Panc1 (cell line): ENCODE data around the gene STK4. TPM values are rescaled to one million over a fixed set of nuclear protein-coding genes. Genes with fewer than 3 reads are reported as not detected.

Source experiments
- ATAC-seq: fragments of 200-7000 bp; cut with Tn5 transposase; 2 replicates; pipeline ENCODE4 v1.9.1; 2020; ENCODE audit warnings: mild to moderate bottlenecking, moderate library complexity
- BruUV-seq: library from RNA; stranded (reverse); fragments of 400-500 nt; replicated peaks from 2 replicates; lab custom pipeline; 2021; lab: Mats Ljungman, UMichigan
- CTCF ChIA-PET: fragments of 300-600 bp; sonication (Branson Sonifier 250); formaldehyde crosslinking; loops from one replicate; lab custom pipeline; 2022; ENCODE audit warnings: antibody characterized with exemption; lab: Charles Lee
- POLR2A ChIA-PET: fragments of 300-600 bp; sonication (Branson Sonifier 250); formaldehyde crosslinking; loops from one replicate; lab custom pipeline; 2022; ENCODE audit warnings: antibody characterized with exemption; lab: Charles Lee
- DNase-seq: peaks from one replicate; pipeline ENCODE4 v3.0.0-alpha.2; 2010; ENCODE audit warnings: low read depth, low spot score
- H3K27ac ChIP-seq: 2 replicates; pipeline ENCODE4 v1.5.1; 2011; ENCODE audit warnings: mild to moderate bottlenecking, low read length, inconsistent platforms
- H3K27me3 ChIP-seq: fragments of 200-500 bp; sonication (Bioruptor generic); 2 replicates; pipeline ENCODE4 v1.6.0; 2014; ENCODE audit warnings: low read length, inconsistent platforms; ENCODE audit not compliant: control insufficient read depth, insufficient read depth
- H3K36me3 ChIP-seq: fragments of 200-500 bp; sonication (Bioruptor generic); 2 replicates; pipeline ENCODE4 v1.5.1; 2014; ENCODE audit warnings: inconsistent platforms, mild to moderate bottlenecking, low read length, moderate library complexity; ENCODE audit not compliant: control insufficient read depth, insufficient read depth
- H3K4me1 ChIP-seq: 2 replicates; pipeline ENCODE4 v1.5.1; 2011; ENCODE audit warnings: inconsistent platforms, mild to moderate bottlenecking, low read length, moderate library complexity; ENCODE audit not compliant: control insufficient read depth, insufficient read depth
- H3K4me3 ChIP-seq, 2 experiments: 2 replicates each; pipeline ENCODE4 v1.5.1; 2011 to 2012; ENCODE audit warnings: low read depth in 2 of 2, low read length in 2 of 2, mild to moderate bottlenecking in 2 of 2, inconsistent platforms in 1 of 2, moderate library complexity in 1 of 2
- H3K9me3 ChIP-seq: fragments of 200-500 bp; sonication (Bioruptor generic); 2 replicates; pipeline ENCODE4 v1.5.1; 2014; ENCODE audit warnings: low read depth, mild to moderate bottlenecking, inconsistent platforms, low read length, moderate library complexity; ENCODE audit not compliant: control insufficient read depth, insufficient read depth
- CTCF ChIP-seq: fragments of 450-650 bp; IDR thresholded peaks from 2 replicates; pipeline ENCODE4 v1.5.1; 2017; ENCODE audit warnings: mild to moderate bottlenecking
- POLR2AphosphoS5 ChIP-seq: IDR thresholded peaks from 2 replicates; pipeline ENCODE4 v1.6.1; 2012; ENCODE audit warnings: mild to moderate bottlenecking, low read depth, low read length, moderate library complexity
- SIN3A ChIP-seq: IDR thresholded peaks from 2 replicates; pipeline ENCODE4 v1.6.1; 2012; ENCODE audit warnings: low read depth, mild to moderate bottlenecking, low read length, moderate library complexity, borderline replicate concordance; ENCODE audit not compliant: insufficient read depth
- TCF7L2 ChIP-seq: IDR thresholded peaks from 2 replicates; pipeline ENCODE4 v1.6.1; 2011; ENCODE audit warnings: mild to moderate bottlenecking, low read depth, low read length, inconsistent platforms
- in situ Hi-C: cut with HindIII; loops from 2 replicates; pipeline ENCODE4 v1.10.0; 2016; ENCODE audit warnings: low sequenced_read_pairs, low pct_unique_long_range_greater_than_20kb
- intact Hi-C: fragments of 100-400 bp; cut with micrococcal nuclease; formaldehyde crosslinking; loops from one replicate; pipeline ENCODE4 v1.10.0; 2022; ENCODE audit not compliant: unreplicated experiment
- total RNA-seq: library from RNA; stranded (reverse); gene quantifications from one replicate; pipeline ENCODE4 v1.2.1, GENCODE V29; 2021; ENCODE audit not compliant: unreplicated experiment
- TF ChIP-seq, protein P1 (sequence below), 2 experiments: IDR thresholded peaks; 2 replicates each; pipeline ENCODE4 v1.6.1; 2011 to 2012; ENCODE audit warnings: low read depth in 2 of 2, control low read depth in 1 of 2, low read length in 1 of 2, mild to moderate bottlenecking in 1 of 2, moderate library complexity in 1 of 2; ENCODE audit not compliant: insufficient read depth in 1 of 2

Gene STK4
- total RNA-seq, 1 experiment from 2014 or later: 50.2 TPM

- TF ChIP-seq CTCF (no peak), SIN3A (no peak), TCF7L2 (no peak), POLR2AphosphoS5 (no peak)
- TF ChIP-seq, protein P1, sequence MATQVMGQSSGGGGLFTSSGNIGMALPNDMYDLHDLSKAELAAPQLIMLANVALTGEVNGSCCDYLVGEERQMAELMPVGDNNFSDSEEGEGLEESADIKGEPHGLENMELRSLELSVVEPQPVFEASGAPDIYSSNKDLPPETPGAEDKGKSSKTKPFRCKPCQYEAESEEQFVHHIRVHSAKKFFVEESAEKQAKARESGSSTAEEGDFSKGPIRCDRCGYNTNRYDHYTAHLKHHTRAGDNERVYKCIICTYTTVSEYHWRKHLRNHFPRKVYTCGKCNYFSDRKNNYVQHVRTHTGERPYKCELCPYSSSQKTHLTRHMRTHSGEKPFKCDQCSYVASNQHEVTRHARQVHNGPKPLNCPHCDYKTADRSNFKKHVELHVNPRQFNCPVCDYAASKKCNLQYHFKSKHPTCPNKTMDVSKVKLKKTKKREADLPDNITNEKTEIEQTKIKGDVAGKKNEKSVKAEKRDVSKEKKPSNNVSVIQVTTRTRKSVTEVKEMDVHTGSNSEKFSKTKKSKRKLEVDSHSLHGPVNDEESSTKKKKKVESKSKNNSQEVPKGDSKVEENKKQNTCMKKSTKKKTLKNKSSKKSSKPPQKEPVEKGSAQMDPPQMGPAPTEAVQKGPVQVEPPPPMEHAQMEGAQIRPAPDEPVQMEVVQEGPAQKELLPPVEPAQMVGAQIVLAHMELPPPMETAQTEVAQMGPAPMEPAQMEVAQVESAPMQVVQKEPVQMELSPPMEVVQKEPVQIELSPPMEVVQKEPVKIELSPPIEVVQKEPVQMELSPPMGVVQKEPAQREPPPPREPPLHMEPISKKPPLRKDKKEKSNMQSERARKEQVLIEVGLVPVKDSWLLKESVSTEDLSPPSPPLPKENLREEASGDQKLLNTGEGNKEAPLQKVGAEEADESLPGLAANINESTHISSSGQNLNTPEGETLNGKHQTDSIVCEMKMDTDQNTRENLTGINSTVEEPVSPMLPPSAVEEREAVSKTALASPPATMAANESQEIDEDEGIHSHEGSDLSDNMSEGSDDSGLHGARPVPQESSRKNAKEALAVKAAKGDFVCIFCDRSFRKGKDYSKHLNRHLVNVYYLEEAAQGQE (IDR thresholded peaks at IDR 0.05; ENCODE audit: insufficient read depth in 1 of 2, low read depth in 2 of 2, low read length in 1 of 2): no peak
- intact Hi-C loops: no loop called here
- ATAC-seq (no peak), DNase-seq (no peak)
- CTCF ChIA-PET: interaction anchor here (0.7 kb wide), 1 partner anchor 232 kb away, joined by 6 read pairs; no protein-coding TSS in a partner anchor
- in situ Hi-C loops: no loop called here
- POLR2A ChIA-PET: interaction anchor here (0.6 kb wide), 1 partner anchor 42 kb away, joined by 3 read pairs; no protein-coding TSS in a partner anchor
- Histone ChIP-seq H3K27ac (no peak overlapping the region), H3K9me3 (no peaks in the 10 kb centered on the region), H3K4me1 (no peaks in the 10 kb centered on the region), H3K4me3 (no peak overlapping the region), H3K27me3 (no peaks in the 10 kb centered on the region), H3K36me3 (peaks cover 6% of the 10 kb centered on the region; the same call in 1 of the 2 replicates)
- no TSS peak for BruUV-seq
These were observed 48.9 kb upstream of the STK4 start for GRCh38 chr20:44917399-44917798.

- no peak for ATAC-seq
- Histone ChIP-seq H3K36me3 (peaks cover 6% of the 10 kb centered on the region; the same call in 1 of the 2 replicates), H3K27me3 (no peaks in the 10 kb centered on the region), H3K4me3 (no peak overlapping the region), H3K4me1 (no peaks in the 10 kb centered on the region), H3K9me3 (no peaks in the 10 kb centered on the region), H3K27ac (no peak overlapping the region)
- TF ChIP-seq CTCF (no peak), POLR2AphosphoS5 (no peak), SIN3A (no peak), TCF7L2 (no peak)
- TF ChIP-seq, protein P1 (IDR thresholded peaks at IDR 0.05; ENCODE audit: insufficient read depth in 1 of 2, low read depth in 2 of 2, low read length in 1 of 2): no peak
- in situ Hi-C loops: no loop called here
- ChIA-PET CTCF (no interaction called here), POLR2A (no interaction called here)
- no TSS peak for BruUV-seq
- intact Hi-C loops: no loop called here
- no peak for DNase-seq
These were observed 48.0 kb upstream of the STK4 start for GRCh38 chr20:44918342-44918741.
